Jurkat, Clone E6-1 (cell line): ENCODE measurements around the gene OPN4.
A peak's percentile ranks its signal among the peaks of the same experiment; 100 is the strongest.

Source experiments
- DNase-seq: peaks from one replicate; pipeline ENCODE4 v3.0.0-alpha.2; 2011; ENCODE audit warnings: low read depth, low spot score
- H3K4me3 ChIP-seq: 2 replicates; pipeline ENCODE4 v1.5.1; 2011; ENCODE audit warnings: mild to moderate bottlenecking, low read length, control low read depth, moderate library complexity

OPN4 gene

DNA sequence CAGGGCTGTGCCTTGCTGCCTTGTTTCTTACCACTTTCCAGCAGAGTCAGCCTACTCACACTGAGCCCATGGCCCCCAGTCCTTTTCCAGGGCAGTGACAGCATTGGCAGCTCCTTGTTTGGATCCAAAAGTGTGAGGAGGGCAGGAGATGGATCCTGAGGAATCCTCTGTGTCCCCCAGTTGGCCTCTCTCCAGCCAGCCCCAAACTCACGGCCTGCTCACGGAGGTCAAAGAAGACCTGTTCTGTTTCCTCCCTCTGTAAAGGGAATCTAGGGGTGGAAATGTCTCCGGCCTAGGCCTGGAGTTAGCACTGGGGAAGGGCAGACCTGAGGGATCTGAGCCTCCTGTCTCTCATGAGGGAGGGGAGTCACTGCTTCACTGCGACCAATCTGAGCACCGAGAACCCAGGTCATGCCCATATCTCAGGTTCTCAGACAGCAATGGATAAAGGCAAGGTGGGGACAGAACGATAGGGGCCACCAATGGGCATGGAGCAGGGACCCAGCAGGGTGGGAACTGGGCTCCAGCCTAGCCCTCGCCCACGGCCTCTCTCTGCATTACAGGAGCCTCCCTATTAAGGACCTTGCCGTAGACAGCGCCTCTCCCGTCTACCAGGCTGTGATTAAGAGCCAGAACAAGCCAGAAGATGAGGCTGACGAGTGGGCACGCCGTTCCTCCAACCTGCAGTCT lies 37.1 kb downstream of the OPN4 start:
- H3K4me3 ChIP-seq = no peak overlapping the region
- DNase-seq = no peak

DNA sequence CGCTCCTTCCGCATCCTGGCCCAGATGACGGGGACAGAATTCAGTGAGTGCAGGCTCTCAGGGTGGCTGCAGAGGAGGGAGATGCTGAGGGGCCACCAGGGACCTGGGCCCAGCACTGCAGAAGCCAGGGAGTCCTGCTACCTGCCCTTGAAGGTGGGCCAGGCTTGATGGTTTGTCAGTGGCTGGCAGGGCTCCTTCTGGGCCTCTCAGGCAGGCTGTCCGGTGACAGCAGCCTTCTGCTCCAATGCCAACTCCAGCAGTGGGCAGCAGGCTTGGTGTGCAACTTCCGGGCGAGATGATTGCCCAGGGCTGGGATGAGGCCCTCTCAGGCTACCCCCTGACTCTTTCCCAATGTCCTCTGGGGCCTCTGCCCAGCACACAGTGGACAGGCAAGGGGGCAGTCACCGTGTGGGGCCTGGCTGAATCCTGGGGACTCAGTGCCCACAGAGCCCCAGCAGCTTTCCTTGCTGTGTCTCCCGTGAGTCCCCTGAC lies 37.7 kb downstream of the OPN4 start:
- no peak overlapping the region for H3K4me3 ChIP-seq
- DNase-seq = no peak

DNA sequence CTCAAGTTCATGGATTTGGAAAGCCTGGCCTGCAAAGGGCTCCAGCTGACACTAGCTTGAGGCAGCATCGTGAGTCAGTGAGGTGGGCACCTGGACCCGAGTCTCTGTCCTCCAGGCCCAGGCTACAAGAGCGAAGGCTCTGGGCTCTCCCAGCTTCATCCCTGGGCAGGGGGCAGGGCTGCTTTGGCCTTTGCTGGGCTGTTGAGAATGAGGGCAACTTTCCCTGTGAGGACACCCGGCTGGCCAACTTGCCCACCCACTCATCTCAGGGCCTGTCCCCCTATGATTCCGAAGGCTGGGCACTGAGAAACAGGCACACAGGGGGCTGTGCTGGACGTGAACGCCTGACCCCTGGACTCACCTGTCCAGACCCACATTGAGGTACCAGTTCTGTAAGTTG lies 38.3 kb downstream of the OPN4 start:
- no peak overlapping the region for H3K4me3 ChIP-seq
- DNase-seq = no peak

DNA sequence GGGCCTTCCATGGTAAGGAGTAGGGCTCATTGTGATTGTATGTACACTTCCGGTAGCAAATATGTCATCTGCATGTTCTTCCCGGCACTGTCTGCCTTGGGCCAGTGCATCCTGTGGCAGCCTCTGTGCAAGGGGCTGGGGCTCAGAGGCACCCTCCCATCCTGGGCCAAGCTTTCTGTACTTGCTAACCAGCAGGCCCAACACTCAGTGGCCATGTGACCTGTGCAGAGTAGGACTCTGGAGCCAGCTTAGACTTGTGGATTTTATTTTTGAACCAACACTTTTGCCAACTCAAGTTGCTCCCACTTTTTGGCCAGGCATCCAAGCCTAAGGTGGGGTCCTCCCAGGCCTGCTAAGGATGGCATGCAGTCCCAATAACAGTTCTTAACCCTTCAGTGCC lies 38.9 kb downstream of the OPN4 start:
- DNase-seq = no peak
- no peak overlapping the region for H3K4me3 ChIP-seq

DNA sequence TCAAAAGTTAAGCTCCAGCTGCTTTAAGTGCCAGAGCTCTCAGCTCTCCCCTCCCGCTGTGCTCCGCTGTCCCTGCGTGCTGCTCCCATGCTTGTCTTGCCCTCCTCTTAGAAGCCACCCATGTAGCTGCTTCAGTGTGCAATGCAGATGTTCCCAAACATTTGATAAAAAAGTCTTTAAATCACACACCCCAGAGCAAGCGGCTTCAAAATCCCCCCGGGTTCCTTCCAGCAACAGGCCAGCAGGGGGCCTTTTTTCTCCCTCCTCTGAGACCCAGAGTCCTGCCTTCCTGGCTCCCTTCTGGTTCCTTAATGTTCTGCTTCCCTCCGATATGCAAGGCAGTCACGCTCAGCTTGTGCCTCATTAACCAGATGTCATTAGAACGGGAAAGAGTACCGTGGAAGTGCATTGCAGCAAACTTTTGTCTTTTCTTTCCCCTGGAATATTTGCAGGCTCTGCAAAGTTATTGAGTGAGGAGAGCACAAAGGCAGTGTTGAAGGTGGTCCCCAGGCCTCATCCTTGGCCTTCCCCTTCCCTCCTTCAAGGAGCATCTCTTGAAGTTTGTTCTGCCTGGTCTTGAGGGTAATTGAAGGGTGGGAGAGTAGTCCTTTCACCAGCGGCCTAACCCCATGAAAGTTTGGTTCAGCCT lies 39.5 kb downstream of the OPN4 start:
- peak; percentile 17 for DNase-seq
- H3K4me3 ChIP-seq = no peak overlapping the region

DNA sequence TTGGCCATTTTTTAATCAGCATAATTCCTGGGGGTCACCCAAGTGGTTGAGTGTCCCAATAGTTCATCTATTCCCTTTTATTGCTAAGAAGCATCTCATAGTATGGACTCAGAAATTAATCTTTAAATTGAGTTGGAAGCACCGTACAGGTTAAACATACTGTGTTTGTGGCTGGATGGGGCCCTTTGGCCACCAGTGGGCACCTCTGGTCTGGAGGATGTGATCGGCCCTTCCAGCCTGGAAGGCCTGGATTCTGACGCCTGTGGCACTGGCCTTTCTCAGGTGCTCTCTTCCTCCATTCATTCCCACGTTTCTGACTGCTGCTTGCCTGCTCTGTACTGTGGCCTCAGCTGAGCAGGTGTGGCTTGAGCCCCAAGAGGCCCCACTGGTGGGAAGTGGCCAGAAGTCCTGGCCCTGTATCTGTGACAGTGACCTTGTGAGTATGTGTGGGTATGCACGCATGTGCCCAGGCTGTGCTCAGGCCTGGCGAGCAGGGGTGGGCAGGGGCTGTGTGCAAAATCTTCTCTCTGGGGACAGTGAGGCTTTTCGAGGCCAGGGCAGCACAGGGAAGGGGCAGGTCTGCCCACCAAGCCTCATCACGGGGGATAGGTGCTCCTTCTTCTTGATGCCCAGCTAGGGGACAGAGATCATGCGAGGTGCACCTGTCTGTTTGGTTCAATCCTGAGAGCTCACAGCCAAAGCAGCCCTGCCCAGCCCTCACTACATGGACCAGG lies 44.0 kb downstream of the OPN4 start:
- DNase-seq = no peak
- no peak overlapping the region for H3K4me3 ChIP-seq

DNA sequence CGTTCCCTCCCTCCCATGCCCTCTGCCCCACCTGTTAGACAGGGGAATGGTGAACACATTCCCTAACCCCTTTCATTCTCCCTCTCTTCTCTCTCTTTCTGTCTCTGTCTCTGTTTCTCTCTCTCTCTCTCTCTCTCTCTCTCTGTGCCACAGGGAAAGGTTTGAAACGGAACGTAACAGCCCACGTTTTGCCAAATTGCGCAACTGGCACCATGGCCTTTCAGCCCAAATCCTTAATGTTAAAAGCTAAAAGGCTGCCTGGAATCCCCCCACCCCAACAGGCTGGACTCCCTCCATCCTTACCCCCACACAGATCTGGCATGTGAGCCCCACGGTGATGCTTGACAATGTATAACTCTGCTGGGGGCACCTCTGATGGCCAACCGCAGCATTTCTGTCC lies 44.8 kb downstream of the OPN4 start:
- no peak overlapping the region for H3K4me3 ChIP-seq
- DNase-seq = no peak

DNA sequence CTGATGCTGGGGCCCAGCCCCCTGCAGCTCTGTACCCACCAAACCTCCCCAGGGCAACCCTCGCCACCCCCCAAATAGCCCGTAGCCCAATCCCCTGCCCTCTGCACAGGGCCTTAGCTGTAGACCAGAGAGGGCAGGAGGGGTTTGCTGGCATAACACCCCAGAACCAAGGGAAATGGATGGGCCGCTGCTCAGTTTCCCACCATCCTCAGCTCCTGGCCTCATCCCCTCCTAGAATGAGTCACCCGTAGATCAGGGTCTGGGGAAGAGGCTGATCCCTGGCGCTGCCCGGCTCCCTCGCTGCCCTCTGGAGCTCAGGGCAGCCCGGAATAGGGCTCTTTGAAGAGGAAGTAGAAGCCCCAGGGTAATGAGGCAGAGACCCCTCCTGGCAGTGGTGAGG lies 45.2 kb downstream of the OPN4 start:
- no peak overlapping the region for H3K4me3 ChIP-seq
- DNase-seq = no peak

DNA sequence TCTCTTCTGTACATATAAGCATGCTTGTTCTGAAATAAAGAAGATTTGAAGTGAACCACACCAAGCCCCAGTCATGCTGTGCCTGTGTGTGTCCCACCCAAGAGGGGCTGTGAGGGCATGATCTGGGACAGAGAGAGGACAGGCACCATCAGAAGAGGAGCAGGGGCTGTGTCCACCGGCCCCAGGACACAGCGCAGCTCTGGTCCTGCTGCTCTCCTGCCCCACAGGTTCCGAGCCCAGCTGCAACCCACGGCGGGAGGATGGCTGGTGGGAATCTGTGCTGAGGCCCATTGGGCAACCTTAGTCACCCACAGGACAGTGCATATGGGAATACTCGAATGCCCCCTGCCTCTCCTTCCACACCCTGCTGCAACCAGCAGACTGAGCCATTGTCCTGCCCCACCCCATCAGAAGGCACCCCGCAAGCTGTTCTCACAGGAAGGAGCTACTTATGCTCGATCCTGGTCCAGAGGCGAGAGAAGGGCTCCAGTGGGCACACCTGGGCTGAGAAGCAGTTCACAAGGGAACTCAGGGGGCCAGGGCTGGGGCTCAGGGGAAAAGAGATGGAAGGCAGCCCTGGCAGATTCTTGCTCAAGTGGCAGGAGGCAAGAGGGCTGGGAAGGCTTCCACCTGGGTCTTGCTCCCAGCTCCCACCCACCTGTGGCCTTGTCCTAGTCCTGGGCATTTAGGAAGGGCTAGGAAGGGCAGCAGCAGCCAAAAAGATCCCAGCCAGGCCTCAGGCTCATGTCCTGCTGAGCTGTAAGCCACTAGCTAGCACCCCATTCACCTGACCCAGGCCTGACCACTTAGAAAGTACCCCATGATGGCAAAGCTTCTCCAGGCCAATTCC lies 45.9 kb downstream of the OPN4 start:
- no peak overlapping the region for H3K4me3 ChIP-seq
- no peak for DNase-seq

DNA sequence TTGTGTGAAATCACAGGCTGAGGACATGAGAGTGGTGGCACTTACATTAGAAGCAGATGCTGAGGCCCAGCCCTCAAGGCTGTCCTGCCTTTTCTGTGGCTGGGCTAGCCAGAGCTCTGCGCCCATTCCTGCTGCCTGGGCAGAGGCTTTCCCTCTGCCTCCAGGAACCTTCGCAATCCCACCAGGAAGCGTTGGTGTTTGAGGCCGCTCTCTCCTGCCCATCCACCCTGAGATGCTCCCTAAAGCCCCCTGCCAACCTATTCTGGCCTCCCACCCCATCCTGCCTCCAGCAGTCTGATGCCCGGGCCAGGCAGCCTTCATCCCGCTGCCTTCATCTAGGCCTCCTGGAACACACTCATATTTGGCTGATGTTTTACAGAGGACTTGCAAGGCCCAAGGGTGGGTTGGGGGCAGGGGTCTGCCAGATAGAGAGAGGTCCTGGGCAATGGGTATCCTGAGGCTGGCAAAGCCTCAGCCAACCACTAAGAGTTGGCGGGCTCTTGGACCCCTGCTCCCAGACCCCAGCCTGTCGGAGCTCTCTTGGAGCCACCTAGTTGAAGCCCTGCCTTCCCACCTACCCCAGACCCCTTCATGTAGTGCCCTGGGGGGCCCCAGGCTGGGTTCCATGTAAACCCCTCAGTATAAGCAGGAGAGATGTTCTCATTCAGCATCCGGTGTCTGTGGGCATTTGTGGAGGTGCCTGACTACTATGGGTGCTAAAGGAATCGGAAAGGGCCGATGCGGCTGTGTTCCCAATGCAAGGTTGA lies 46.7 kb downstream of the OPN4 start:
- DNase-seq = no peak
- H3K4me3 ChIP-seq = no peak overlapping the region

DNA sequence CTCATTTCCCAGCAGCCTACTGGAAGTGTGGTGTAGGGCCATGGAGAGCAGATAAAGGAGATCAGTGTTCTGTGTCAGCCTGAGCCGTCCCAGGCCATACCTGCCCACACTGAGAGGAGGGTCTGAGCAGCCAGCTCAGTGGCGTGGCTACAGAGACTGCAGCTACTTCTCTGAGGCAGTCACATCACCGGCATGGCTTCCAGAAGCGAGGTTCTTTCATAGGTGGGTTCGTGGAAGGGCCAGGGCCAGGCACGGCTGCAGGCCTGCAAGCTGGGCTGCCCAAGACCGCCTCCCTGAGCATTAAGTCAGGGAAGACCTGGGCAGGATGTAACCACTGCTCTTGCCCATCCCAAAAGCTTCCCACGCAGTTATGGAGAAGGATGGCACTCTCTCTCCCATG lies 48.8 kb downstream of the OPN4 start:
- H3K4me3 ChIP-seq = no peak overlapping the region
- DNase-seq = no peak

DNA sequence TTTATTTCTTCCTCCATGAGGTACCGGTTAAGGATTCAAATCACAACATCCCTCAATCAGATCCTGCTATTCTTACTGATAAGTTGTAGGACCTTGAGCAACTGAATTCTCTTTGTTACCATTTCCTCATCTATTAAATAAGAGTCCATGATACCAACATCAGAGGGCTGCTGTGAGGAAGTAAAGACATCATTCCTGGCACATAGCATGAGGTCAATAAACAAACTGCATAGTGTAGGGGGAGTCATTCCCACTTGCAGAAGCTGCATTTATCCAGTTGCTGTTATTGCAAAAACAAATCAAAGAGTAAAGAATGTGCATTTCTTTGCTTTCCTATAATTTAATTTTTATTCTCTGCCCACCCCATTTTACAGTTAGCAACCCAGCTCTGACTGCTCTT lies 50.8 kb downstream of the OPN4 start:
- no peak for DNase-seq

DNA sequence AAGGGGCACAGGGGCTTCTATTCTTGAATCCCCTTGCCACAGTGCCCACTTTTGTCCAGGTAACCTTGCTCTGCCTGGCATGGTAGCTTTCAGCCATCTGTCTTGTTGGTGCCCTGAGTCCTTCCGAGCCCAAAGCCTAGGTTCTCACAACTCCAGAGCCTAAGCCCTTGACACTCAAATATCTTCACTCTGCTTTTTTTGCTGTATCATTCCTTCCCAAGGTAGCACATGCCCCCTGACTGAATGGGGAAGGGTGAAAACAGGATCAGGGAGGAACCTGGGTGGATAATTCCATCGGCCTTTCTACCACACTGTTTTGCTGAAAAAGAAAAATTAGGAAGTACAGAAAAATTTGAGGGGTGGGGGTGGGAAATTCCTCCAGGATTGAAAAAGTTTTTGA lies 51.6 kb downstream of the OPN4 start:
- no peak for DNase-seq
- no peak overlapping the region for H3K4me3 ChIP-seq

More for the DNA sequence above, 50.8 kb downstream of the OPN4 start:
- no peak overlapping the region for H3K4me3 ChIP-seq

DNA sequence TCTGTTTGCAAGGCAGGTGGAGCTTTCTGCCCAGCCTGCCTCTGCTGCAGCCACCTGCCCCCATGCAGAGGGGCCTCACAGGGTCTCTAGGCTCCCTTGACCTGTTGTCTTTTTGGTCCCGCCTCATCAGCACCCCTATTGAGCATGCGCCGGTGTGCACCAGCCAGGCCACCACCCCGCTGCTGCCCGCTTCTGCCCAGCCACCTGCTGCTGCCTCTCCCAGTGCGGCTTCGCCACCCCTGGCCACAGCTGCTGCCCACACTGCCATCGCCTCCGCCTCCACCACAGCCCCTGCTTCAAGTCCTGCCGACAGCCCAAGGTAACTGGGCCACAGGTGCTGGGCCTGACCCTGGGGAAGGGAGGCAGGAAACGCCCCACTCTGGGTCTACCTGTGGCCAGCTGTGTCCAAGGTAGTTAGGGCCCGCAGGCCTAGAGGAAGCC lies 52.1 kb downstream of the OPN4 start:
- no peak overlapping the region for H3K4me3 ChIP-seq
- no peak for DNase-seq

DNA sequence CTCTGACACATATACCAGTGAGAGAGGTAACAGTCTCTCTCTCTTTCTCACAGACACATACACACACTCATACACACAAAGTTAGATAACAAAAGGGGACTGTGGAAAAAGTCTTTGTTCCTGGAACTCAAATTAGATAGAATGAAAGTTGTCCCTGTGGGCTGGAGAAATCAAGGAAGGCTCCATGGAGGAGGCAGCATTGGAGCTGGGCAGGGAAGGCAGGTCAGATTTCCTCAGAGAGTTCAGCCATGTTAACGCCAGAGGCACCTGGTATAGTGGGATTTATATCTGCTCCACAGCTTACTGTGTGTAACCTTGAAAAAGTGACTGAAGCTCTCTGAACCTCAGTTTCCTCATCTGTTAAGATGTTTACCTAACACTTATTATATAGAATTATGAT lies 52.6 kb downstream of the OPN4 start:
- no peak for DNase-seq
- H3K4me3 ChIP-seq = no peak overlapping the region

DNA sequence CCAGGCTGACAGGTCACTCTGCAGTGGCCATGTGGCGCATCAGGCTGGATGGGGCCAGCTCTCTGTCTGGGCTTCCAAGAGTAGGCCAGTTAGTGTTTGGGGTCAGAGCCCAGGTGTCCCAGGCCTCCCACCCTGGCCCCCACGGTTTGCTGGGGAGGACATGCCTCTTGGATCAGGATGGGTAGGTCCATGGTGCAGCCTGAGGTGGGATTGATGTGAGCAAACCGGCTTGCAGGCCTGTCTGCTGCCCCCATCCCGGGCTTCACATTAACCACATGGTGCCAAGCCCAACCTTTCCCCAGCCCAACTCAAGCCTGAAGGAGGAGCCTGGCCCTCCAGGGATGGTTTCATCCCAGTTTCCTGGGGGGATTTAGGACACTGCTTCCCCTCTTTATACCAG lies 53.2 kb downstream of the OPN4 start:
- H3K4me3 ChIP-seq = no peak overlapping the region
- no peak for DNase-seq

DNA sequence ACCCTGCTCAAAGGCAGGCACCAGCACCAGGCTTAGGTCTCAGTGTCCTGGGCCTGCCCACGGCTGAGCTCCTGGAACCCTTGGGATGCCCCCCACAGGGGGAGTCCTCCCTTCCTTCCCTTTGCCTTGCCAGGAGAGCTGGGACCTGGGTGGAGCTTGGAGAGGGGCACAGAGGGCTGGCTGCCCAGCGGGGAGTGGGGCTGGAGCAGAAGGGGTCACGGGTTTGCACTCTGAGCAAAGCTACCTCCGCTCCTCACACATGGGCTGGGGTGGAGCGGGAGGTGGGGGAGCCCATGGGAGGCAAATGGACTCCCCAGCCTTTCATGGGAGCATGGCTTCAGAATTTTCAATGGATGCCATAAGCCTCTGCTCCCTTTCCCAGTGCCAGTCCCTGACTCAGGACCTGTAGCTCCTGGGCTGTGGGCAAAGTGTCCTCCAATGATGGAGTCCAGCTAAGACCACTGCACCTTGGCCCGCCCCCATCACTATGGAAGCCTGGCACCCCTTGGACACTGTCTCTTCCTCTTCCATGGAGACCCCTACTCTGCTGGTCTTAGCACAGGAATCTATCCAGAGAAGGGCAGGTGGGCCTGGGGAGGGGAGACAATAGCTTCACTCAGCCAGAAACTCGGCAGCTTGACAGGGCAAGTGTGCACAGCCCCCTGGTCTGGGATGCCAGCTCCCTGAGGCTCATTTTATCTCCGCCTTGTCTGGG lies 53.9 kb downstream of the OPN4 start:
- H3K4me3 ChIP-seq = no peak overlapping the region
- DNase-seq = no peak

DNA sequence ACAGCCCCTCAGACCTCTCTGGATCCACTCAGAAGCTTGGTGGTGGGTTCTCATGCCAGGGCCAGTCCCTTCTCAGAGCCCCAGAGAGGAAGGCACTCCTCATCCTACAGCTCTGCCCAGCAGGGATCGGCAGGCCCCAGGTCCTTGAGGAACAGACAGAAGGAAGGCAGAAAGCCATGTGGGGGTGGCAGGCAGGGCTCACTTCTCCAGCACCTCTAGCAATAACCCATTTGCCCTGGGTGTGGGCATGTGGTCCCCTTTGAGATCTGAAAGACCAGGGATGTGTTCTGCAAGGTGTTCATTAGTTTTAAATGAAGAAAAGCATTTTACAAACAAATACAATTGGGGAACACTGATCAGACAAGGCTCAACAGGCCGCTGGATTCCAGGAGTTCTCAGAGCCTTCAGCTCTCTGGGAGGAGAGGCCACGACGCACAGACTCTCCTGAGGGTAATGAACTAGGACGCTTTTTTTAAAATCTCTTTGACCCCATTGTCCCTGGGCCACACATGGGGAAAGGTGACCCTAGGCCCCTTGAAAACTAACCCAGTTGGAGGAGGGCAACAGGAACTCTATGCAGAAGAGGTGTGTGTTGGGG lies 54.5 kb downstream of the OPN4 start:
- no peak overlapping the region for H3K4me3 ChIP-seq
- no peak for DNase-seq
